Activated naive CD4-positive, alpha-beta T cell treated with anti-CD3 and anti-CD28 coated beads for 36 hours (primary cell): ENCODE data around the gene PC. TPM values are rescaled to one million over a fixed set of nuclear protein-coding genes. Genes with fewer than 3 reads are reported as not detected.

Experiments
- CTCF ChIA-PET: fragments of 350-600 bp; sonication (Branson Sonifier 250); formaldehyde crosslinking; loops from one replicate; lab custom pipeline; 2021; ENCODE audit warnings: antibody characterized with exemption; lab: Charles Lee
- DNase-seq: peaks from one replicate; pipeline ENCODE4 v3.0.0-alpha.2; 2020
- H3K27ac Mint-ChIP-seq: one replicate; pipeline ENCODE4 v1.8.0; 2021; ENCODE audit warnings: mild to moderate bottlenecking, mixed read lengths
- H3K27me3 Mint-ChIP-seq: one replicate; pipeline ENCODE4 v1.8.0; 2021; ENCODE audit warnings: low read depth, mixed read lengths
- H3K36me3 Mint-ChIP-seq: one replicate; pipeline ENCODE4 v1.8.0; 2021; ENCODE audit warnings: low read depth, mixed read lengths
- H3K4me1 Mint-ChIP-seq: one replicate; pipeline ENCODE4 v1.8.0; 2021; ENCODE audit warnings: low read depth, mixed read lengths
- H3K4me3 Mint-ChIP-seq: one replicate; pipeline ENCODE4 v1.8.0; 2021; ENCODE audit warnings: mild to moderate bottlenecking, moderate library complexity, mixed read lengths
- H3K9me3 Mint-ChIP-seq: one replicate; pipeline ENCODE4 v1.8.0; 2021; ENCODE audit warnings: mixed read lengths
- intact Hi-C: fragments of 100-400 bp; cut with micrococcal nuclease; formaldehyde crosslinking; loops from one replicate; pipeline ENCODE4 v1.15.1; 2023
- total RNA-seq, 2 experiments: library from RNA; stranded (reverse); gene quantifications; one replicate each; pipeline ENCODE4 v1.2.3, GENCODE V29; 2021

The PC gene
- total RNA-seq, 2 experiments from 2014 or later = 8.0 to 9.4 TPM

- H3K4me3 Mint-ChIP-seq = no peak overlapping the region
- peaks cover under 1% of the 10 kb centered on the region for H3K4me1 Mint-ChIP-seq
- H3K27ac Mint-ChIP-seq = no peak overlapping the region
- intact Hi-C loops = loop anchor here (5.0 kb wide), 1 partner anchor 84 kb away; no protein-coding TSS in a partner anchor
- CTCF ChIA-PET = interaction anchor here (0.6 to 1.3 kb wide), 9 partner anchors 12 to 147 kb away, joined by 3 to 6 read pairs (median 4); no protein-coding TSS in a partner anchor
- peaks cover 10% of the 10 kb centered on the region for H3K9me3 Mint-ChIP-seq
- H3K27me3 Mint-ChIP-seq = no peaks in the 10 kb centered on the region
- DNase-seq = peak; percentile 30
- H3K36me3 Mint-ChIP-seq = peaks cover 1% of the 10 kb centered on the region
Observed at GRCh38 chr11:66976028-66976467, 17.9 kb upstream of the PC start.

GRCh38 chr11:66975405-66976027, 17.3 kb upstream of the PC start:
- intact Hi-C loops = loop anchor here (1.0 to 5.0 kb wide), 2 partner anchors 83 to 281 kb away; no protein-coding TSS in a partner anchor
- Mint-ChIP-seq H3K36me3 (peaks cover 1% of the 10 kb centered on the region), H3K27me3 (no peaks in the 10 kb centered on the region), H3K4me3 (no peak overlapping the region), H3K27ac (no peak overlapping the region), H3K4me1 (peaks cover 6% of the 10 kb centered on the region), H3K9me3 (peaks cover 10% of the 10 kb centered on the region)
- DNase-seq = no peak
- CTCF ChIA-PET = interaction anchor here (0.6 to 1.3 kb wide), 7 partner anchors 12 to 134 kb away, joined by 3 to 5 read pairs (median 3); no protein-coding TSS in a partner anchor

- Mint-ChIP-seq H3K4me1 (peaks cover 7% of the 10 kb centered on the region), H3K4me3 (no peak within 1 kb of the TSS), H3K36me3 (peaks cover 1% of the 10 kb centered on the region), H3K9me3 (peaks cover 10% of the 10 kb centered on the region), H3K27ac (no peak within 1 kb of the TSS), H3K27me3 (no peaks in the 10 kb centered on the region)
- intact Hi-C loops = loop anchor here (1.0 to 5.0 kb wide), 2 partner anchors 83 to 281 kb away; no protein-coding TSS in a partner anchor
- no peak for DNase-seq
- CTCF ChIA-PET = interaction anchor here (0.6 to 1.3 kb wide), 8 partner anchors 12 to 382 kb away, joined by 3 to 5 read pairs (median 3); no protein-coding TSS in a partner anchor
Observed at GRCh38 chr11:66974724-66975404, 16.7 kb upstream of the PC start, which contains the start of gene C11orf86. TSS of gene C11orf86 (plus strand) at chr11:66975304. CDS start at chr11:66975363, 59 bp downstream.

GRCh38 chr11:66973956-66974580, 15.9 kb upstream of the PC start:
- H3K27ac Mint-ChIP-seq = no peak overlapping the region
- H3K9me3 Mint-ChIP-seq = peaks cover 3% of the 10 kb centered on the region
- peaks cover 1% of the 10 kb centered on the region for H3K36me3 Mint-ChIP-seq
- H3K27me3 Mint-ChIP-seq = no peaks in the 10 kb centered on the region
- H3K4me3 Mint-ChIP-seq = no peak overlapping the region
- intact Hi-C loops = no loop called here
- CTCF ChIA-PET = interaction anchor here (0.7 kb wide), 1 partner anchor 382 kb away, joined by 3 read pairs; no protein-coding TSS in a partner anchor
- H3K4me1 Mint-ChIP-seq = peaks cover 7% of the 10 kb centered on the region
- no peak for DNase-seq

- H3K36me3 Mint-ChIP-seq = no peaks in the 10 kb centered on the region
- no peaks in the 10 kb centered on the region for H3K27me3 Mint-ChIP-seq
- no peak overlapping the region for H3K4me3 Mint-ChIP-seq
- H3K9me3 Mint-ChIP-seq = no peaks in the 10 kb centered on the region
- intact Hi-C loops = no loop called here
- DNase-seq = no peak
- H3K4me1 Mint-ChIP-seq = peaks cover 12% of the 10 kb centered on the region
- CTCF ChIA-PET = interaction anchor here (0.6 kb wide), 1 partner anchor 1345 kb away, joined by 3 read pairs; no protein-coding TSS in a partner anchor
- H3K27ac Mint-ChIP-seq = no peak overlapping the region
Observed at GRCh38 chr11:66971488-66971887, 13.3 kb upstream of the PC start.

GRCh38 chr11:66970807-66971442, 12.7 kb upstream of the PC start:
- H3K4me3 Mint-ChIP-seq = no peak overlapping the region
- intact Hi-C loops = no loop called here
- no peaks in the 10 kb centered on the region for H3K9me3 Mint-ChIP-seq
- DNase-seq = peak; percentile 40
- H3K4me1 Mint-ChIP-seq = peaks cover 12% of the 10 kb centered on the region
- CTCF ChIA-PET = interaction anchor here (0.6 kb wide), 1 partner anchor 1346 kb away, joined by 3 read pairs; no protein-coding TSS in a partner anchor
- no peaks in the 10 kb centered on the region for H3K36me3 Mint-ChIP-seq
- H3K27me3 Mint-ChIP-seq = peaks cover under 1% of the 10 kb centered on the region
- H3K27ac Mint-ChIP-seq = no peak overlapping the region

- Mint-ChIP-seq H3K4me3 (no peak overlapping the region), H3K27ac (no peak overlapping the region), H3K36me3 (no peaks in the 10 kb centered on the region), H3K27me3 (peaks cover 2% of the 10 kb centered on the region), H3K4me1 (peaks cover 12% of the 10 kb centered on the region), H3K9me3 (no peaks in the 10 kb centered on the region)
- no peak for DNase-seq
- intact Hi-C loops = no loop called here
- CTCF ChIA-PET = no interaction called here
Observed at GRCh38 chr11:66970371-66970806, 12.2 kb upstream of the PC start.

- H3K27me3 Mint-ChIP-seq = peaks cover 2% of the 10 kb centered on the region
- CTCF ChIA-PET = interaction anchor here (0.6 kb wide), 1 partner anchor 273 kb away, joined by 3 read pairs; no protein-coding TSS in a partner anchor
- H3K4me3 Mint-ChIP-seq = no peak overlapping the region
- intact Hi-C loops = no loop called here
- H3K27ac Mint-ChIP-seq = no peak overlapping the region
- no peaks in the 10 kb centered on the region for H3K9me3 Mint-ChIP-seq
- H3K4me1 Mint-ChIP-seq = peaks cover 12% of the 10 kb centered on the region
- no peak for DNase-seq
- no peaks in the 10 kb centered on the region for H3K36me3 Mint-ChIP-seq
Observed at GRCh38 chr11:66969584-66970225, 11.5 kb upstream of the PC start.

GRCh38 chr11:66967670-66968425, 9.7 kb upstream of the PC start:
- H3K27me3 Mint-ChIP-seq = peaks cover 2% of the 10 kb centered on the region
- no peak overlapping the region for H3K27ac Mint-ChIP-seq
- H3K36me3 Mint-ChIP-seq = no peaks in the 10 kb centered on the region
- H3K9me3 Mint-ChIP-seq = no peaks in the 10 kb centered on the region
- CTCF ChIA-PET = no interaction called here
- peaks cover 12% of the 10 kb centered on the region for H3K4me1 Mint-ChIP-seq
- intact Hi-C loops = no loop called here
- no peak overlapping the region for H3K4me3 Mint-ChIP-seq
- no peak for DNase-seq

- DNase-seq = no peak
- intact Hi-C loops = no loop called here
- no peaks in the 10 kb centered on the region for H3K9me3 Mint-ChIP-seq
- H3K27me3 Mint-ChIP-seq = peaks cover 2% of the 10 kb centered on the region
- H3K4me1 Mint-ChIP-seq = peaks cover 12% of the 10 kb centered on the region
- no peak overlapping the region for H3K4me3 Mint-ChIP-seq
- no peak overlapping the region for H3K27ac Mint-ChIP-seq
- CTCF ChIA-PET = interaction anchor here (0.6 kb wide), 1 partner anchor 9 kb away, joined by 3 read pairs; no protein-coding TSS in a partner anchor
- no peaks in the 10 kb centered on the region for H3K36me3 Mint-ChIP-seq
Observed at GRCh38 chr11:66966351-66966750, 8.2 kb upstream of the PC start.

GRCh38 chr11:66964495-66964894, 6.3 kb upstream of the PC start:
- peaks cover 7% of the 10 kb centered on the region for H3K4me1 Mint-ChIP-seq
- DNase-seq = no peak
- intact Hi-C loops = no loop called here
- no peak overlapping the region for H3K4me3 Mint-ChIP-seq
- peaks cover 2% of the 10 kb centered on the region for H3K27me3 Mint-ChIP-seq
- H3K36me3 Mint-ChIP-seq = no peaks in the 10 kb centered on the region
- CTCF ChIA-PET = no interaction called here
- no peaks in the 10 kb centered on the region for H3K9me3 Mint-ChIP-seq
- no peak overlapping the region for H3K27ac Mint-ChIP-seq
